ENCODE measurements around the gene PCNX3. TPM values are rescaled to one million over a fixed set of nuclear protein-coding genes. Genes with fewer than 3 reads are reported as not detected.

PCNX3 gene
- total RNA-seq, 1 donor from 2014 or later, result 59.5 TPM

GRCh38 chr11:65585396-65586246 lies 30.0 kb upstream of the PCNX3 start:
- Mint-ChIP-seq H3K27me3 (peaks cover 60% of the 10 kb centered on the region), H3K27ac (no peak overlapping the region), H3K36me3 (ENCODE audit: insufficient read depth) (peaks cover 2% of the 10 kb centered on the region), H3K9me3 (ENCODE audit: low read depth) (no peaks in the 10 kb centered on the region), H3K4me3 (ENCODE audit: low read depth) (no peak overlapping the region), H3K4me1 (ENCODE audit: low read depth) (no peaks in the 10 kb centered on the region)
- TF ChIP-seq CTCF (IDR thresholded peaks at IDR 0.05; ENCODE audit: unreplicated experiment), result no peak
- DNase-seq (ENCODE audit: low spot score, unreplicated experiment), result no peak

DNA sequence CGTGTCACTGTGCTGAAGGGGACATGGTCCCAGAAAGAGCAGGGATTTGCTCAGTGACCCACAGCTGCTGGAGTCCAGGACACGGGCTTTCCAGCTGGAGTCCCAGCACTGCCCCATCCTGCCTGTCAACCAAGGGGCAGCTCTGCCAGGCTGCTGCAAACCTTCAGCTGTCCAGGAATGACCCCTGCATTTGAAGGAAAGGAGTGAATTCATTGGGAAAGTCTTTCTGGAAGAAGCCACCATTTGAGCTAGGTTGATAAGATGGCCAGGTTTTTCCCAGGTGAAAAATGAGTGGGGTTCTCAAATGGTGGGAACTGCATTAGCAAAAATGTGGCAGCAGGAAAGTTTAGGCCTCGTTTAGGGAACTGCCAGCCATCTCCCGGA lies 29.3 kb upstream of the PCNX3 start:
- no peaks in the 10 kb centered on the region for H3K9me3 Mint-ChIP-seq (ENCODE audit: low read depth)
- peaks cover 64% of the 10 kb centered on the region for H3K27me3 Mint-ChIP-seq
- no peak overlapping the region for H3K27ac Mint-ChIP-seq
- no peak for TF ChIP-seq CTCF (IDR thresholded peaks at IDR 0.05; ENCODE audit: unreplicated experiment)
- DNase-seq (ENCODE audit: low spot score, unreplicated experiment), result no peak
- H3K4me3 Mint-ChIP-seq (ENCODE audit: low read depth), result no peak overlapping the region
- no peaks in the 10 kb centered on the region for H3K4me1 Mint-ChIP-seq (ENCODE audit: low read depth)
- H3K36me3 Mint-ChIP-seq (ENCODE audit: insufficient read depth), result peaks cover 2% of the 10 kb centered on the region

GRCh38 chr11:65586676-65587075 lies 28.9 kb upstream of the PCNX3 start:
- peaks cover 67% of the 10 kb centered on the region for H3K27me3 Mint-ChIP-seq
- H3K4me1 Mint-ChIP-seq (ENCODE audit: low read depth), result no peaks in the 10 kb centered on the region
- TF ChIP-seq CTCF (IDR thresholded peaks at IDR 0.05; ENCODE audit: unreplicated experiment), result no peak
- no peak overlapping the region for H3K27ac Mint-ChIP-seq
- H3K9me3 Mint-ChIP-seq (ENCODE audit: low read depth), result no peaks in the 10 kb centered on the region
- H3K36me3 Mint-ChIP-seq (ENCODE audit: insufficient read depth), result peaks cover 2% of the 10 kb centered on the region
- H3K4me3 Mint-ChIP-seq (ENCODE audit: low read depth), result no peak overlapping the region
- DNase-seq (ENCODE audit: low spot score, unreplicated experiment), result no peak

GRCh38 chr11:65588199-65589054 lies 27.1 kb upstream of the PCNX3 start:
- TF ChIP-seq CTCF (IDR thresholded peaks at IDR 0.05; ENCODE audit: unreplicated experiment), result peak; percentile 56
- peaks cover 2% of the 10 kb centered on the region for H3K36me3 Mint-ChIP-seq (ENCODE audit: insufficient read depth)
- H3K4me1 Mint-ChIP-seq (ENCODE audit: low read depth), result no peaks in the 10 kb centered on the region
- no peak for DNase-seq (ENCODE audit: low spot score, unreplicated experiment)
- no peak overlapping the region for H3K4me3 Mint-ChIP-seq (ENCODE audit: low read depth)
- H3K27me3 Mint-ChIP-seq, result peaks cover 63% of the 10 kb centered on the region
- no peaks in the 10 kb centered on the region for H3K9me3 Mint-ChIP-seq (ENCODE audit: low read depth)
- H3K27ac Mint-ChIP-seq, result no peak overlapping the region

DNA sequence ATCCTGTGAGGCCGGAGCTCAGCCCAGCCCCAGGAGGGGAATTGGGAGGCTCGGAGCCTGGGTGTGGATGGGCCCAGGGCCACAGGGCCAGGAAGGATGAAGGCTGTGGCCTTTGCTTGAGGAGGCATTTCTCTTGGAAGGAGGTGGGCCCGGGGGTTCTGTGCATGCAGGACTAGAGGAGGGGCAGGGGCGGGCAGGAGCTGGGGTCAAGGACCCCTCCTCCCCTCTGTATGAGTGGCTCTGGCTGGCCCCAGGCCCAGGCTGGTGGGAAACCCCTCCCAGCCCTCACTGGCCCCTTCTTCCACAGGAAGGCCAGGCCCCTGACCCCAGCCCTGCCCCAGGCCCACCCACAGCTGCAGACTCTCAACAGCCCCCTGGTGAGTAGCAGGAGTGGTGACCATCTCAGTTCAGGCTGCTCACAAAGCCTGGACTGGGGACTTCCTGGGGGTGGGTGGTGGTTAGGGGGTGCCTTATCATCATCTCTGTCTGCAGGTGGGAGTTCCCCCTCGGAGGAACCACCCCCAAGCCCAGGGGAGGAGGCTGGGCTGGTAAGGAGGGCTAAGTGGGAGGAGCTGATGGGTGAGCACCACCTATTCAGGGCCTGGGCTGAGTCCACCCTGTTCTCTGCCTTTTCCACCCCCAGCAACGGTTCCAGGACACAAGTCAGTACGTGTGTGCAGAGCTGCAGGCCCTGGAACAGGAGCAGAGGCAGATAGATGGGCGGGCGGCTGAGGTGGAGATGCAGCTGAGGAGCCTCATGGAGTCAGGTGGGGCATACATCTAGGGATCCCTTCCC lies 25.9 kb upstream of the PCNX3 start:
- peaks cover 61% of the 10 kb centered on the region for H3K27me3 Mint-ChIP-seq
- H3K4me3 Mint-ChIP-seq (ENCODE audit: low read depth), result no peak overlapping the region

More for the DNA sequence above, 25.9 kb upstream of the PCNX3 start:
- Mint-ChIP-seq H3K27ac (no peak overlapping the region), H3K9me3 (ENCODE audit: low read depth) (no peaks in the 10 kb centered on the region), H3K36me3 (ENCODE audit: insufficient read depth) (peaks cover 2% of the 10 kb centered on the region), H3K4me1 (ENCODE audit: low read depth) (no peaks in the 10 kb centered on the region)
- DNase-seq (ENCODE audit: low spot score, unreplicated experiment), result no peak
- no peak for TF ChIP-seq CTCF (IDR thresholded peaks at IDR 0.05; ENCODE audit: unreplicated experiment)
